ENCODE measurements around the gene HMOX2.

Gene HMOX2

DNA sequence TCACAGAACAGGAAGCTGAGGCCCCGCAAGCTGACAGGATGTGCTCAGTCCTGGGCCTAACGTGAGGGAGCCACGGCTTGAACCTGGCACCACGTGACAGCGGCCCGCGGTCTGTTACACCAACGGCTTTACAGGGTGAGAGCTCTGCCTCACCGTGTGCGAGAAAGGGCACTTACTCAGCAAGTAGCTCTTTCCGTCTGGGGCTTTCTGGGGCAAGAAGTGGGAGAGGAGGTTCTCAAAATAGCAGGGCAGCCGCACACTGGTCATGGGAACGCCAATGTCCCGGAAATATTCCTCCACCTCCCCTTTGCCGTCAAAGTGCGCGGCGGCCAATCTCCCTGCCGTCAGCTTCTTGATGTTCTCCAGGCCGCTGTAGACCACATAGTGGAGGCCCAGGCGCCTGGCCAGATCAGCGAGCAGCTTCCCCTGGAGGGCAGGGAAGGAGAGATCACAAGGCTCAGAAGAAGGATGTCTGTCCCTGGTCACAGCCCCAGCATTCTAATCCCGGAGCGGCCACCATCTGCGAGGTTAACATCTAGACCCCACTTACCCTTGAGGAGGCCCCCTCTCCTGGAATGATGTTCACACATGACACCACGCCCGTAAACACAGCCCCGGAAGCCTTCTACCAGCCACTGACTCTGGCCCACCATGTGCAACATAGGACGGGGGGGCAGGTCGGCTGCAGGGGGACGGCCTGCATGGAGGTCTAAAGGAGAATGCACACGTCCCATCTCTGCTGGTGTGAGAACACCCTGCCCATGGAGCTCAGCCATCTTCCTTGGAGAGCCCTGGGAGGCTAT, 10.0 kb upstream of the HMOX2 start:
- peak; percentile 61 for DNase-seq (ENCODE audit: low read depth)

- DNase-seq (ENCODE audit: low read depth) = no peak
Observed at GRCh38 chr16:4467916-4468315, 8.3 kb upstream of the HMOX2 start.

DNA sequence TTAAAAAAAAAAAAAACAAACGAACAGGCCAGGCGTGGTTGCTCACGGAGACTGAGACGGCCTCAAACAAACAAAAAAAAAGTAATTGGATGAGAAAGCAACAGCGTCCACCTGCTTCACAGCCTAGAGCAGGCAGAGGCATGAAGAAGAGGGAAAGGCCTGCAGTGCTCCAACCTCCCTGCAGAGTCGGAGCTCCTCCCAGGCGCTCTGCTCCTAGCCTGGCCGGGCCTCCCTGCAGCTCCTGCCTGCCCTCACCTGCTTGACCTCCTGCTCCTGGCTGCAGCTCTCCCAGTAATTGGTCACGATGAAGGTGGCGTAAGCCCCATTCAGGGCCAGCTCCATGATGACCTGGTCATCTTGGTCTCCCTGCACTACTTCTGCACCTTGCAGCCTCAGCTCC, 7.2 kb upstream of the HMOX2 start:
- no peak for DNase-seq (ENCODE audit: low read depth)

GRCh38 chr16:4471869-4472268, 4.3 kb upstream of the HMOX2 start:
- DNase-seq (ENCODE audit: low read depth) = no peak

- no peak for DNase-seq (ENCODE audit: low read depth)
Observed at GRCh38 chr16:4472880-4473279, 3.3 kb upstream of the HMOX2 start.

GRCh38 chr16:4474192-4474961, 1.8 kb upstream of the HMOX2 start, which contains the start of gene NMRAL1:
Gene NMRAL1, minus strand, starts transcription at chr16:4474625. Its CDS starts 493 bp downstream, at chr16:4474132.
- peak; percentile 67 for DNase-seq (ENCODE audit: low read depth)

- no peak for DNase-seq (ENCODE audit: low read depth)
Observed at GRCh38 chr16:4477966-4478365, 1.8 kb downstream of the HMOX2 start.

DNA sequence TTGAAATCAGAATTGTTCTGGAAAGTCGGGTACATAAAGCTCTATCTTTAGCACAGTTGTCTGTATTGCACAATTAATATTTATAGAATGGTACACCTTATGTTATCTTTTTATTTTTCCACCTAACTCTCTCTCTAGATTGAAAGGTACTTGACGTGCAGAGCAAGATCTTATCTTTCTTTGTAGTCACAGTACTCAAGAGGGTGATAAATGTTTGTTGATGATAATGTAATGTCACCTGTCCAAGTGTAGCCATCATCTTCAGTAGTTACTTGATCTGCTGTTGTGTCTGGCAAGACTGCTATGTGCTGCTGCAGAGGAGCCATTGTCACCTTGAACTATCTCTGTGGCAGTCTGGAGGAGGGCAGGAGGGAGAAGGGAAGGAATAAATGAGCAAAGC, 5.3 kb downstream of the HMOX2 start:
- no peak for DNase-seq (ENCODE audit: low read depth)

GRCh38 chr16:4481963-4482362, 5.8 kb downstream of the HMOX2 start:
- no peak for DNase-seq (ENCODE audit: low read depth)

DNA sequence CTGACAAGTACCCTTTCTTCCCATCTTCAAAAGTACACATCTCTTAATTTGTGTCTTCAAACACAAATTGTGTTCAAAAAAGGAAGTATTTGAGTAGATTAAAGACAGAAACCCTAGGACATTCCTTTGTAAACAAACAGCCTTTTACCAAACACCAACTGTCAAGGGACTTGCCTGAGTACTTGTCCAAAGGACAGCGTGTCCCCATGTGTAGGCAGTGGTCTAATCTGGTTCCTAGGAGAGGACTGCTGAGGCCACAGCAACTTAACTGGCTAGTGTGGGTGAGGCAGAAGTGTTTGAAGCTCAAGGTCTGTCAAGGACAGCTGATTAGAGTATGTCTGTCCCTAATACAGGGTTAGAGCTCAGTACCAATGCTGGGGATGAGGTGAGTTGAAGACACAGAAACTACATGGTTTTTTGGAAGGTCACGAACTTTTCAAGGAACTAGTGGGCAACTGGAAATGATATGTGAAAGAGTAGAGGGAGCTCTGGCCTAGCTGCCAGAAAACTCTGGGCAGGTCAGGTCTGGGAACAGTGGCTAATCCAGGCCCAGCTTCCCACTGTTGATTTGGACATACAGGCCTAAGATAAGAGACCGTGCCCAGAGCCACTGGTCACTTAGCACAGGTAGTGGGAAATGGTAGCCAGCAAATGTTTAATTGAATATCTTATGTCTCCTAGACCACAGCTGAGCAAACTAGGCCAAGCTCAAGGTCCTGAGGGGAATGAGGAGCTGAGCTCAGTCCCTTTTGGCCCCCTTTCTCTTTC, 10.1 kb downstream of the HMOX2 start:
- no peak for DNase-seq (ENCODE audit: low read depth)

GRCh38 chr16:4487955-4488498, 11.8 kb downstream of the HMOX2 start:
- no peak for DNase-seq (ENCODE audit: low read depth)

DNA sequence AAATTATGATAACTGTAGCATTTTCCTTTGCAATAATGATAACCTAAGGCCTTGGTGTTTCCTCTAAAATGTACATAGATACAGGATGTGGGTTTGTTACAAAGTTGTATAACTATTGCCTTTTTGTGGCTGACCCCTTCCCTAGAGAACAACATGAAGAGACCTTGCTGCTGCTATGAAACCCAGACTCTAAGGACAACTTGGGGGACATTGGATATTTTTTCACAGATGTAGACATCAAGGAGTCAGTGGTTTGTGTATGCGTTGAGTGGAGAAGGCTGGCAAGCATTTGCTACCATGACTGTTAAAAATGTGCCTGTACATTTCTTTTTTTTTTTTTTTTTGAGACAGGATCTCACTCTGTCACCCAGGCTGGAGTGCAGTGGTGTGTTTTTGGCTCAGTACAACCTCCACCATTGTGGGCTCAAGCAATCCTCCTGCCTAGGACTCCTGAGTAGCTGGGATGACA, 12.3 kb downstream of the HMOX2 start:
- no peak for DNase-seq (ENCODE audit: low read depth)

GRCh38 chr16:4489030-4489429, 12.8 kb downstream of the HMOX2 start:
- DNase-seq (ENCODE audit: low read depth) = no peak

DNA sequence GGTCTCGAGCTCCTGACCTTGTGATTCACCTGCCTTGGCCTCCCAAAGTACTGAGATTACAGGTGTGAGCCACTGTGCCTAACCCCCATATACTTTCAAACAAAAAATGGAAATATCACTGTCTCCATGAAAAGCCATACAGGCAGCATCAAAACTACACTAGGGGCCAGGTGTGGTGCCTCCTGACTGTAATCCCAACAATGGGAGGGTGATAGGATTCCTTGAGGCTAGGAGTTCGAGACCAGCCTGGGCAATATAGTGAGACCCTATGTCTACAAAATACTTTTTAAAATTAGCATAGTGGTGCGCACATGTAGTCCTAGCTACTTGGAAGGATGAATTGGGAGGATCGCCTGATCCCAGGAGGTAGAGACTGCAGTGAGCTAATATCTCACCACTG, 15.7 kb downstream of the HMOX2 start:
- DNase-seq (ENCODE audit: low read depth) = no peak

DNA sequence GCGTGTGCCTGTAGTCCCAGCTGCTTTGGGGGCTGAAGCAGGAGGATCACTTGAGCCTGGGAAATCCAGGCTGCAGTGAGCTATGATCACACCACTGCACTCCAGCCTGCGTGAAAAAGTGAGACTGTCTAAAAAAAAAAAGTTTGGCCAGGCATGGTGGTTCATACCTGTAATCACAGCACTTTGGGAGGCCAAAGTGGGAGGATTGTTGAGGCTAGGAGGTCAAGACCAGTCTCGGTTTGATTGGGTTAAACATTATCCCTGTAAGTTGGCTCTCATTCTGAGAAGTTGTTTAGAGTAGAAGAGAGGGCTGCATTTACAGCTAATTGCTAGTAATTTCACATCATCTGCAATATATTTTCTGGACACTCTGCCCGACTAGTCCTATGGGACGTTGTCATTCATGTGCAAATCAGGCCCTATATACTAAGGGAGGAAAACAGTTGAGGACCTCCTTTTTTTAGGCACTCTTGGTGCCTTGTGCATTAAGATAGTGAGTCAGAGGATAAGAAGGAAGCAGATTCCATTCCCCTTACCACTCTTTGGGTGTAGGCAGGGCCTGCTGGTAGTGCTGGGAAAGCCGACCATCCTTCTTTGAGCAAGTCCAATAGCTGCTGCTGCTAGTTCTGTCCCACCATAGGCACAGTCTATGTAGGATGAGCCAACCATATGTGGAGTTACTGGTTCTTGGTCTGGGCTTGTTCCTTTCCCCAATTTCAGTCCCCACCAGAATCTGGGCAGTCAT, 18.7 kb downstream of the HMOX2 start:
- DNase-seq (ENCODE audit: low read depth) = no peak

DNA sequence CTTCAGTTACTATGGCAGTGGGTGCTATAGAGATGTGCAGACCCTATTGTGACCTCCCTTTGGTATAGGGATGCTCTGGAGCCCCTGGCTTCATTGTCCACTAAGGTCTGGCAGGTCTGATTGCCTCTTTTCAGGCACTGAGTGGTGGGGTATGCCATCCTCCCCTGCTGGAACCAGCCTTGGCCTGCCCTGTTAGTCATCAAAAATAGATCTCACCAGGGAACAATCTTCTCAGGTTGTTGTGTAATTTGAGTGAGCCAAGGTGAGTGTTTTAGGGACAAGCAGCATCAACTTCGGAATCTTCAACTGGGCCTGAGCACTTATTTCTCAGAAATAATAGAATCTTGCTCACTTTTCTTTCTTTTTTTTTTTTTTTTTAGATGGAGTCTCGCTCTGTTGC, 19.6 kb downstream of the HMOX2 start:
- DNase-seq (ENCODE audit: low read depth) = no peak

DNA sequence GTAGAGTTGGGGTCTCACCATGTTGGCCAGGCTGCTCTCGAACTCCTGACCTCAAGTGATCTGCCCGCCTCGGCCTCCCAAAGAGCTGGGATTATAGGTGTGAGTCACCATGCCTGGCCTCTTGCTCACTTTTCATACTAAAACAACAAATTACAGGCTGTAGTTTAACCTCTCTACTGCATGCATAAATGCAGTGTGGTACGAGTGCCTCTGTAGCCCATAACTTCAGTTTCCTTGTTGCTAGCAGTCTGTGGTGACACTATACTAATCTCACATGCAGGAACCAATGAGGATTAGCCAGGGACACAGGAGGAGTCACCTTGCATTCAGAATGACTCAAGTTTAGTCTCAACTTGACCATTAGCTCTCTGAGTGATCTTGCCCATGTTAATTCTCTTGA, 20.1 kb downstream of the HMOX2 start:
- DNase-seq (ENCODE audit: low read depth) = no peak

- DNase-seq (ENCODE audit: low read depth) = no peak
Observed at GRCh38 chr16:4498546-4499195, 22.5 kb downstream of the HMOX2 start.

GRCh38 chr16:4499196-4499555, 23.0 kb downstream of the HMOX2 start:
- no peak for DNase-seq (ENCODE audit: low read depth)

DNA sequence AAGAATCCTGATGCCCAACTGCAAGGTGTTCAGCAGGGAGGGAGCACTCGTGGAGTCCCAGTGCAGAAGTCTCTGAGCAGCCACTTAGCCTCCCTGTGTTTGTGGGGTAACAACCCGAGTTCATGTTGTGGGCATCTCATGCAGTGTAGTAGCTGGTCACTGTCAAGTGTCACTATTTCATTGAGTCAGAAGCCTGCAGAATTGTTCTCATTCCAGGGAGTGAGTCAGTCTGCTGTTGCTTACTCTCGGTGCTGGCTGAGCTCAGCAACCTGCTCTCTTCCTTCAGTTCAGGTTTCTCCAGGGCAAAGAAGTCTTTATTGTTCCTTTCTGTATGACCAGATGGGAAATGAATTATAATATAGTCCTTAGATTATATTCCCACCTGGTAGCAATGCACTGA, 24.1 kb downstream of the HMOX2 start:
- no peak for DNase-seq (ENCODE audit: low read depth)

GRCh38 chr16:4501071-4501478, 24.9 kb downstream of the HMOX2 start:
- no peak for DNase-seq (ENCODE audit: low read depth)

Data from stimulated activated CD8-positive, alpha-beta memory T cell treated with anti-CD3 and anti-CD28 coated beads, Interleukin-12 subunit alpha, Interleukin-12 subunit beta, amount 100 ng/mL, for 4 hours (primary cell).